ENCODE data around the gene PTK7. TPM values are rescaled to one million over a fixed set of nuclear protein-coding genes. Genes with fewer than 3 reads are reported as not detected.

PTK7 gene
- total and polyA plus RNA-seq, 8 donors, result 4.0 to 64.9 (median 27.4) TPM

DNA sequence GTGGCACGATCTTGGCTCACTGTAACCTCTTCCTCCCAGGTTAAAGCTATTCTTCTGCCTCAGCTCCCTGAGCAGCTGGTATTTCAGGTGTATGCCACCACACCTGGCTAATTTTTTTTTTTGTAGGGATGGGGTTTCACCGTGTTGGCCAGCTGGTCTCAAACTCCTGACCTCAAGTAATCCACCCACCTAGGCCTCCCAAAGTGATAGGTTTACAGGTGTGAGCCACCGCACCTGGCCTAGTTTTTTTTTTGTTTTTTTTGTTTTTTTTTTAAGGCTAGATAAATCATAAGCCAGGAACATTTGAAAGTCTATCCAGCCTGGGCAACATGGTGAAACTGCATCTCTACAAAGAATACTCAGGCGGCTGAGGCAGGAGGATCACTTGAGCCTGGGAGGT, 43.8 kb upstream of the PTK7 start:
- DNase-seq, result no peak
- H3K36me3 ChIP-seq, result peaks cover 61 to 100% (median 97%) of the 10 kb centered on the region in 4 donors
- H3K9me3 ChIP-seq, result no peaks in the 10 kb centered on the region
- no peak for TF ChIP-seq POLR2AphosphoS5 (IDR thresholded peaks at IDR 0.05)
- TF ChIP-seq POLR2A (IDR thresholded peaks at IDR 0.05), result no peak
- TF ChIP-seq, protein P1, sequence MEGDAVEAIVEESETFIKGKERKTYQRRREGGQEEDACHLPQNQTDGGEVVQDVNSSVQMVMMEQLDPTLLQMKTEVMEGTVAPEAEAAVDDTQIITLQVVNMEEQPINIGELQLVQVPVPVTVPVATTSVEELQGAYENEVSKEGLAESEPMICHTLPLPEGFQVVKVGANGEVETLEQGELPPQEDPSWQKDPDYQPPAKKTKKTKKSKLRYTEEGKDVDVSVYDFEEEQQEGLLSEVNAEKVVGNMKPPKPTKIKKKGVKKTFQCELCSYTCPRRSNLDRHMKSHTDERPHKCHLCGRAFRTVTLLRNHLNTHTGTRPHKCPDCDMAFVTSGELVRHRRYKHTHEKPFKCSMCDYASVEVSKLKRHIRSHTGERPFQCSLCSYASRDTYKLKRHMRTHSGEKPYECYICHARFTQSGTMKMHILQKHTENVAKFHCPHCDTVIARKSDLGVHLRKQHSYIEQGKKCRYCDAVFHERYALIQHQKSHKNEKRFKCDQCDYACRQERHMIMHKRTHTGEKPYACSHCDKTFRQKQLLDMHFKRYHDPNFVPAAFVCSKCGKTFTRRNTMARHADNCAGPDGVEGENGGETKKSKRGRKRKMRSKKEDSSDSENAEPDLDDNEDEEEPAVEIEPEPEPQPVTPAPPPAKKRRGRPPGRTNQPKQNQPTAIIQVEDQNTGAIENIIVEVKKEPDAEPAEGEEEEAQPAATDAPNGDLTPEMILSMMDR (IDR thresholded peaks at IDR 0.05), result no peak
- TF ChIP-seq EP300 (IDR thresholded peaks at IDR 0.05), result no peak
- H3K4me3 ChIP-seq, result no peak overlapping the region
- H3K4me1 ChIP-seq, result peaks cover 0 to 6% (median 0%) of the 10 kb centered on the region in 4 donors
- no peaks in the 10 kb centered on the region for H3K27me3 ChIP-seq
- intact Hi-C loops (cut with DNase I; ENCODE audit: low total_unique reads), result no loop called here
- WGBS, 5 donors, result 89 to 93% (median 91%) methylated on average over 4 of the region's 4 CpGs
- H3K27ac ChIP-seq, result no peak overlapping the region

DNA sequence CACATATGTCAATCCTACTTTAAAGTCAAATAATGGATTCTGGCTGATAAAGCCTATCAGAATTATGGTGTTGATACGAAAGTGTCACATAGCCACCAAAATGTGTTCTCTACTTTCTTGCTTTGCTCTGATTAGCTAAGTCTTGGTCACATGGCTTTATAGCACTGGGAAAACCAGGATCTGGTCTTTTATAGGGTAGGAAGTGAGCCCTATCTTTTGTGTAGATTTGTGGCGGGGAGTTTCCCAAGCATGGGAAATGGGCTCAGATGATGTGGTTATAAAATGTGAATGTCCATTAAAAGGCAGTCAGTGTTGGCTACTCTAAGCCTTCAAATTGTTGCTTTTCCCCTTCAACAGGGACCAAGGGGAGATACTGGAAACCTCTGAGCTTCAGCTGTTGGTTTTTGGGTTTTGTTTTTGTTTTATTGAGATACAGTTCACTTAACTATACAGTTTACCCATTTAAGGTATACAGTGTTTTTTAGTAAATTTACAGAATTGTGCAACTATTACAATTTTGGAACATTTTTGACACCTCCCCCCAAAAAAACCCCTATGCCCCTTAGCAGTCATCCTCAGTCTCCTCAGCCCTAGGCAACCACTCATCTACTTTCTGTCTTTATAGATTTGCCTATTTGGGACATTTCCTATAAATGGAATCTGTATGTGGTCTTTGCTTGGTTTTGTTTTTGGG, 42.5 kb upstream of the PTK7 start:
- DNase-seq, result no peak
- H3K4me3 ChIP-seq, result no peak overlapping the region
- peaks cover 0 to 6% (median 0%) of the 10 kb centered on the region in 4 donors for H3K4me1 ChIP-seq
- intact Hi-C loops (cut with DNase I; ENCODE audit: low total_unique reads), result no loop called here
- H3K27me3 ChIP-seq, result no peaks in the 10 kb centered on the region
- TF ChIP-seq, protein P1 (IDR thresholded peaks at IDR 0.05), result no peak
- TF ChIP-seq EP300 (IDR thresholded peaks at IDR 0.05) (no peak), POLR2AphosphoS5 (IDR thresholded peaks at IDR 0.05) (no peak), POLR2A (IDR thresholded peaks at IDR 0.05) (no peak)
- H3K9me3 ChIP-seq, result no peaks in the 10 kb centered on the region
- WGBS, 5 donors, result 66 to 89% (median 70%) methylated on average over 2 of the region's 2 CpGs
- H3K27ac ChIP-seq, result no peak overlapping the region
- H3K36me3 ChIP-seq, result peaks cover 62 to 100% (median 97%) of the 10 kb centered on the region in 4 donors

DNA sequence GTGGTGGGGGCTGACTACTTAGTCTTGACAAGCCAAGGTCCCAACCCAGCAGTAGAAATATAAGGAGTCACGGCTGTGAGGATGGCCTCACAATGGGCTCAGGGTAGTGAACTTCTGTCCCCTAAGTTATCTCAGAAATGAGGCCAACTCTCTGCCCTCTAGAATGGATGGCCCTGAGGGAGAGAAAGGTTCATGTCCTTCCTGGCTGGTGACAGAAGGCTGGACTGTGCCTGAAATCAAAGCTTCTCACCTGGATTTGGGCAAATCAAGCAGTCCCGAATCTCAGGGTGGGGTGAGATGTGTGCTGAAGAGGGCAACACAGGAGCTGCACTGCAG, 42.0 kb upstream of the PTK7 start:
- 79 to 91% (median 88%) methylated on average over 2 of the region's 2 CpGs for WGBS, 5 donors
- DNase-seq, result no peak

DNA sequence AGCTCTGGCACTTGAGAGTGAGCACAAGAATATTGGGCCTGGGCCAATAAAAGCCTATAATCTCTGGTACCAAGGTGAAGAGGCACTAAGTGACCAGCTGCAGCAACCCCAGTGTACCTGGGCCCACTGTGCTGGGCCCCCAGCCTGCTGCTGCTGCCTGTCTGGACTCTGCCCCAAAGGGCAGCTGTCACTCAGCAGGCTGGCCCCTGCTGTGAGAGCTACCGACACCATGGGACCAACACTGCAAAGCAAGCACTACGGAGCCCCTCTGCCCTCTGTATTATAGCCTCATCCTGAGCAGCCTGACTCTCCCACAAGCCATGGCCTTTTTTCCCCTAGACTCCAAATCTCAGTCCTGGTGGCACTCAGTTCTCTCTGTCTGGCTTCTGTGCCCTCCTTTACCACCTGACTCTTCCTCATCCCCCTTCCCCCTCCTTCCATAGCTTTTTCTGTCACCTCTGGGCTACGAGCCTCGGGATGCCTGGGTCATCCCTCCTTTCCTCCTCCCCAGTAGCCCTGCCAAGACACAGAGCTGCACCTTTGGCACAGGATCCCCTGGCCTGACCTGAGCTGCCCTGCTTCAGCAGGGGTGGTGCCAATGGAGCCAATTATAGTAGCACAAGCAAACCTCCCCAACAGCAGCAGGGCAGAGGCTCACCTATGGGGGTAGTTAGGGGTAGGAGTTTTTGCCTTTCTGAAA, 40.5 kb upstream of the PTK7 start:
- DNase-seq, result no peak
- no peak overlapping the region for H3K4me3 ChIP-seq
- WGBS, 5 donors, result 54 to 77% (median 61%) methylated on average over 4 of the region's 4 CpGs
- no peaks in the 10 kb centered on the region for H3K9me3 ChIP-seq
- H3K27me3 ChIP-seq, result no peaks in the 10 kb centered on the region
- H3K36me3 ChIP-seq, result peaks cover 53 to 99% (median 96%) of the 10 kb centered on the region in 4 donors
- TF ChIP-seq EP300 (IDR thresholded peaks at IDR 0.05) (no peak), POLR2AphosphoS5 (IDR thresholded peaks at IDR 0.05) (no peak)
- TF ChIP-seq, protein P1 (IDR thresholded peaks at IDR 0.05), result no peak
- intact Hi-C loops (cut with DNase I; ENCODE audit: low total_unique reads), result no loop called here
- peaks cover 0 to 6% (median 0%) of the 10 kb centered on the region in 4 donors for H3K4me1 ChIP-seq
- no peak overlapping the region for H3K27ac ChIP-seq

More for the DNA sequence above, 42.0 kb upstream of the PTK7 start:
- Histone ChIP-seq H3K4me1 (peaks cover 0 to 6% (median 0%) of the 10 kb centered on the region in 4 donors), H3K27ac (no peak overlapping the region), H3K4me3 (no peak overlapping the region), H3K27me3 (no peaks in the 10 kb centered on the region), H3K36me3 (peaks cover 60 to 100% (median 97%) of the 10 kb centered on the region in 4 donors), H3K9me3 (no peaks in the 10 kb centered on the region)
- TF ChIP-seq, protein P1 (IDR thresholded peaks at IDR 0.05), result no peak
- intact Hi-C loops (cut with DNase I; ENCODE audit: low total_unique reads), result no loop called here
